Stimulated activated naive CD4-positive, alpha-beta T cell treated with Interleukin-2 at 50 U/mL for 16 hours (primary cell): Measurements from ENCODE around the gene IRAK3.
A peak's percentile ranks its signal among the peaks of the same experiment; 100 is the strongest.
"Not testable (repeated sequence)": the region's sequence is repeated elsewhere in the genome, so short reads cannot be mapped to it uniquely, and the experiment has no call there.

ENCODE experiments used
- DNase-seq: peaks from one replicate; lab custom pipeline; 2025; lab: John Stamatoyannopoulos, UW

IRAK3 gene

GRCh38 chr12:66262737-66263136, 73.7 kb downstream of the IRAK3 start:
- DNase-seq = no peak

DNA sequence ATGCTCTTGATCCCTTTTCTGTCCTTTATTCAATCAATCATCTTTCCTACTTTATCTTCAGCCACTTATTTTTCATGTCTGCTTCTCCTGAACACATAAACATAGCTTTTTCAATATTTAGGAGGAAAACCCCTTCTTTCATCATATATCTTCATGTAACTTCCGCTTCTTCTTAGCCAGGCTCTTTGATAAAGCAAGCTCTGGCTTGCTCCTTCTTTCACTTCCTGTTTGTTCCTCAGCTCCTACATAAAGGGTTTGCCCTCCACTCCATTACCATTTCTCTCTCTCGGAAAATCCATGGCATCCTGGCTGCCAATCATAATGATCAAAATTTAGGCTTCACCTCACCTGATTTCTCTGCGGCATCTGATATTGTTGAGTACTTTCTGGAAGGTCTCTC, 79.5 kb downstream of the IRAK3 start:
- no peak for DNase-seq

DNA sequence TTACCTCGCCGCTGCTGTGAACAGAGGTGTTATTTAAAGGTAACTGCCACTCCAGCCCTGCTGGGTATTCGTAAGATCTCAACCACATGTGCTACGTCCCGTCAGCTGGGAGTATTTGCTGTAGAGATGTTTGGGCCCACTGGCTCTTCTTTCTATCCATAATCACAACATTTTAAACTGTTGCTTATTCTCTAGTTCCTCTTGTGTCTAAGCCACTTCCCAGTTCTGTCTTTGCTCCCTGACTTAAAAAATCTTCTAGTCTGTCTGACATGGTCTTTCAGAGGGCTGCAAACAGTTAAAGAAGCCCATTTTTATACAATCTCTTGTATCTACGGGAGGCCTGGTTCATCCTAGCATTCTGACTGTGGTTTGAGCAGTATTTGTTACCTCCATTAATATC, 80.1 kb downstream of the IRAK3 start:
- DNase-seq = no peak

GRCh38 chr12:66269757-66270383, 80.9 kb downstream of the IRAK3 start:
- DNase-seq = no peak

- DNase-seq = no peak
Measured at GRCh38 chr12:66270613-66271012, 81.6 kb downstream of the IRAK3 start.

DNA sequence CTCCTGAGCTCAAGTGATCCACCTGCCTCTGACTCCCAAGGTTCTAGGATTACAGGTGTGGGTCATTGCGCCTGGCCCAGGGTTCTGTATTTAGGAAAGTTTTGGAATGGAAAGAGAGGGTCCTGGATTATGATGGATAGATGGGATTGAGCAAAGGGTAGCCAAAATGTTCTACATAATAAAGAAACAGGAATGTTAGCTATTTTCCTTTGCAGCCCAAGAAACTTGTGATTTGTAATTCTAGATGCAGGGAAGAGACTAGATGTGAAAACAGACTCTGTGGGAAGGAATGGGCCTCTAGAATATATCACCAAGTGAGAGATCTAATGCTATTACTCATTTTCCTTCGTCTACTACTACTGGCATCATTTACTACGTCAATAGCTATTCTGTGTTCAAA, 83.6 kb downstream of the IRAK3 start:
- no peak for DNase-seq

DNA sequence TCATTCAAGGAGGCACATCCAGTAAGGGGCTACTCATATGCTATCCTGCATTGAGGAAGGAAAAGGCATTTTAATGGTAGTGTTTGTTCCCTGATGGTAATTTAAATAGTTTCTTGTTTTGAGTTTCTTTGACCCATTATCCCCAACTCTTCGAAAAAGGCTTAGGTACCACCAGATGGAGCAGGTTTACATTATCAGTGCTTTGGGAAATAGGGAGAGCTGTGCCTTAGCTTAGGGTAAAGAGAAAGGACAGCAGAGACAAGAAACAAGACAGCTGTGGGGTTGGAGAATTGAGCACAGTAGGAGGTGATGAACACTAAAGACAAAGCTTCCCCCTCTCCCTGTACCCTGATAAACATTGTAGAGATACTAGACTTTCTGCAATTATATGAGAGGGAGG, 84.1 kb downstream of the IRAK3 start:
- DNase-seq = no peak

DNA sequence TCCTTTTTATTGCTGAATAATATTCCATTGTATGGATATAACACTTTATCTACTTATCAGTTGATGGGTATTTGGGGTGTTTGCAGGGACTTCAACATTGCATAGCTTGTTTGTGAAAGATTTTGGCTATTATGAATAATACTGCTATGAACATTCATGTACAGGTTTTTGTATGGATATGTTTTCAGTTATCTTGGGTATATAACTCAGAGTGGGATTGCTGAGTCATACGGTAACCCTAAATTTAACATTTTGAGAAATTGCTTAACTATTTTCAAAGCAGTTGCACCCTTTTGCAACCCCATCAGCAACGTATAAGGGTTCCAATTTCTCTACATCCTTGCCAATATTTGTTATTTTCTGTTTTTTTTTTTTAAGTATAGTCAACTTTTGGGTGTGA, 86.0 kb downstream of the IRAK3 start:
- DNase-seq = no peak

DNA sequence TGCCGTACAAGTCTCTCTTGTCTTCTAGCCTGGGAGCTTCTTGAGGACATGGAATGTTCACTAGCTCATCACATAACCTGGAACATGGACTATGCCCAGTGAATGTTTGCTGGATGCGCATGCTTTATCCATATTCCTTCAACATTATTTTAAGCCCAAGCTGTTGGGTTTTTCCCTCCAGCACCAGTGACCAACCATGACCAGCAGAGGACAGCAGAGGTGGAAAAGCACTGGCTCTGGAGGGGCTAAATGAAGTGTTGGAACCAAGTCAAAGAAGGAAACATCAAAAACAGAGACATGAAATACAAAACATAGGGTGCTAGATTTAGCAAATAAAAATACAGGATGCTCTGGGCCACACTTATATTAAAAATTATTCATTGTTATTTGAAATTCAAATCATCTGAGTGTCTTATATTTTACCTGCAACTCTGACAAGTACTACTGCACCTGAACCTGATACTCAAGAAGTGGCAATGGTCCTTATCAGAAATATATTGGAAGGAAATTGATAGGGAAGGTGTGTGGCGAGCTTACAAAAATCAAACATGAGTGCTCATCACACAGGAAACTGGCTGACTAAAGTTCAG, 90.2 kb downstream of the IRAK3 start:
- no peak for DNase-seq

GRCh38 chr12:66280561-66280960, 91.5 kb downstream of the IRAK3 start:
- DNase-seq = no peak

- DNase-seq = no peak
Measured at GRCh38 chr12:66282244-66282643, 93.2 kb downstream of the IRAK3 start.

DNA sequence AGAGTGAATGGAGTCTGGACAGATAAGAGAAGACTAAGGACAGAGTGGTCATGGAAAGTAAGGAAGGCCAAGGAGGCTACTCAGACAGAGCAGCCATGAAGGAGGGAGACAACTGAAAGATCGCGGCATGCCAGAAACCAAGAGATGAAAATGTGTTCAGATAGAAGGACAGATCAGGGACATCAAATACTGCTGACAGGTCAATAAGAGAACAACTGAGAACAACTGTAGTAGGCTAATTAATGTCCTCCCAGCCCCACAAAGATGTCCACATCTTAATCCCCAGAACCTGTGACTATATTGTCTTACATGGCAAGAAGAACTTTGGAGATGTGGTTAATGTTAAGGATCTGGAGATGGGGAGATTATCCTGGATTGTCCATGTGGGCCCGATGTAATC, 98.3 kb downstream of the IRAK3 start:
- DNase-seq = no peak

DNA sequence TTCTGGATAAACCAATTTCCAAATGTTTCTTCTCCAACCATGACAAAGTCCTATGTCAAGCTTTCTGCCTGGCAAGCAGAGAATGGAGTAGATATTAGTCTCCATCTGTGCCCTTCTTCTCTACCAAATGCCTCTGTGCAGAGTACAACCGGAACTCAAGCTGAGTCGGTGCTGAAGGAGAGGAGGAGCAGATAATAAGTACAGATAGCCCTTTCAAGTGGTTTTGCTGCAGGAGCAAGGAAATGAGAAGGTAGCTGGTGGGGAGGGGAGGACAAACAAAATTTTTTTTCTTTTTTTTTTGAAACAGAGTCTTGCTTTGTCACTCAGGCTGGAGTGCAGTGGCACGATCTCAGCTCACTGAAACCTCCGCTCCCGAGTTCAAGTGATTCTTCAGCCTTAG, 99.1 kb downstream of the IRAK3 start:
- peak; percentile 44 for DNase-seq

DNA sequence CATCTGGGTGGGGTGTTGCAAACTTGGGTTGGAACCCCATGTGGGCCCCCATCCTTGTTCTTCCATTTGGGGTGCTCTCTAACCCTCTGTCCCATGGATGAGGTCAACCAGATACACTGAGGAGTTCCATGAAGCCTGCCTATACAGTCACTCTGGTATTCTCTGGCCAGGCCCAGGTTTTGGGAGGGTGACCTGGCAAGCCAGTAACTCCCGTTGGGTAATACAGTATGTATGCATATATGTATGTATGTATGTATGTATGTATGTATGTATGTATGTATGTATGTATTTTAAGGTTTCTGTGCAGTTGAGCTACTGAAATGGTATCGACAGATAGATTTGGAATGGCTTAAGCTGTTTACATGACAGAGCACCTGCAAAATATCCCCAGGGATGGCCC, 100.5 kb downstream of the IRAK3 start:
- no peak for DNase-seq

DNA sequence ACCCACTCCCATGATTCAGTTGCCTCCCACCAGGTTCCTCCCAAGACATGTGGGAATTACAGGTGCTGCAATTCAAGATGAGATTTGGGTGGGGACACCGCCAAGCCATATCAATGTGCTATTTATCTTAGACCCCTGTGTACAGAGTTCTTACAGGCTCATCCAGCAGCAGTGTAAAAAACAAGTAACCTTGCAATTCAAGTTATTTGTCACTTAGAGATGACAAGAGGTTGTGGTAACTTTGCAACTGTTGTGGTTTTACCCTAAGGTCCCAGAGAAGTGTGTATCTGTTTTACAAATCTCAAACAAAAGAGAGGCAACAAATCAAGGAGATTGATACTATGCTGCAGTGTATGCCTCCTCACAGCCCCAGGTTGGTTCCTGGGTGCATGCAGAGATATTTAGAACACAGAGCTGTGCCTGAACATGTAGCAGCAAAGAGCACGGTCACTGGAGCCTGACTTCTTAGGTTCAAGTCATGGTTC, 101.7 kb downstream of the IRAK3 start:
- no peak for DNase-seq

GRCh38 chr12:66296176-66296683, 107.2 kb downstream of the IRAK3 start:
- DNase-seq = no peak

- no peak for DNase-seq
Measured at GRCh38 chr12:66297080-66297479, 108.1 kb downstream of the IRAK3 start.

- no peak for DNase-seq
Measured at GRCh38 chr12:66297923-66298322, 108.9 kb downstream of the IRAK3 start.

DNA sequence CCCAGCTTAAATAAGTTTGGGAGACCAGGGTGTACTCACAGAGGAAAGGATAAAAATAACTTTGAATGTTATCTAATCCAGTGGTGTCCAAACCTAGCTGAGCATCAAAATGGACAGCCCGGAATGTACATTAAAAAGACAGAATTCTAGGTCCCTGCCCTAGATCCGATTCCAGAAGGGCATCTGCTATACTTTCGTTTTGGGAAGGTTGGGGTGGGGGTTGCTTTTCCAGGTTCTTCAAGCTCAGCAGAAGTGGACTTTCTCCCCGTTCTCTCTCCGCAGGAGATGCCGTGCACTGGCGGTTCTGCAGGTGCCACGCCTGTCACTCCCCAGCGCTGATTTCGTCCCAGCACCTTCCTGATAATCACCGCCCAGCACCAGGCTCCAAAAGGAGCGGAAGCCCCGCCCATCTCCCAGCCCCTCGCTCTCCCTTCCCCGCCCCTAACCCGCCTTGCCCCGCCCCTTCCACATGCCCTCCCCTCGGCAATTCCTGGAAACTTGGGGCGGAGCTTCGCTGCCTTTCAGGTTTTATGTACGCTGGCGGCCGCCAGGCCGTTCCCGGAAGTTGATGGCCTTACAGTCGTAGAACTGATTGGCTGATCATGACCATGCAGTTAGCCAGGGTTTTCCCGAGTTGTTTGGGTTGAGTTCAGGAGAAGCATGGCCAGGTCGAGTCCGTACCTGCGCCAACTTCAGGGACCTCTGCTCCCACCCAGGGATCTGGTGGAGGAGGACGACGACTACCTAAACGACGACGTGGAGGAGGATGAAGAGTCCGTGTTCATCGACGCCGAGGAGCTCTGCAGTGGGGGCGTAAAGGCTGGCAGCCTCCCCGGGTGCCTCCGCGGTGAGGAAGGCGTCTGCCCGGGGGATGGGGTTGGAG, 113.2 kb downstream of the IRAK3 start, which contains the start of gene HELB:
Gene HELB (plus strand): TSS at position 550 of the 883 bp plus-strand sequence. CDS start 111 bp downstream, at position 661.
- DNase-seq = peak; percentile 95

GRCh38 chr12:66302827-66303169, 113.8 kb downstream of the IRAK3 start:
- no peak for DNase-seq

DNA sequence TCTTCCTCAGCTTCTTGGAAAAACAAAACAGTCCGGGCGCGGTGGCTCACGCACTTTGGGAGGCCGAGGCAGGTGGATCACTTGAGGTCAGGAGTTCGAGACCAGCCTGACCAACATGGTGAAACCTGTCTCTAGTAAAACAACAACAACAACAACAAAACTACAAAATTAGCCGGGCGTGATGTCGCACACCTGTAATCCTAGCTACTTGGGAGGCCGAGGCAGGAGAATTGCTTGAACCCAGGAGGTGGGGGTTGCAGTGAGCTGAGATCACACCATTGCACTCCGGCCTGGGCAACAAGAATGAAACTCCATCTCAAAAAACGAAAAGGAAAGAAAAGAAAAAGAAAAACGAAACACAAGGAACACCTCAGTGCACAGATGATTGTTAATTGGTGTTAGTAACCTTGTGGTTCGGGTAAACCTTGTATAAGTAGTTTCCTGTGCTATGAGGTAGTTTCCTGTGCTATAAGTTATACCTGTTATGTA, 114.3 kb downstream of the IRAK3 start:
- DNase-seq = not testable (repeated sequence)
